LNCAP (cell line): Measurements from ENCODE around the gene ACAP1.

Experiments
- TF ChIP-seq, protein P1 (sequence below): fragments of 450-650 bp; IDR thresholded peaks from 2 replicates; pipeline ENCODE4 v1.5.1; 2017; ENCODE audit warnings: mild to moderate bottlenecking

ACAP1 gene

DNA sequence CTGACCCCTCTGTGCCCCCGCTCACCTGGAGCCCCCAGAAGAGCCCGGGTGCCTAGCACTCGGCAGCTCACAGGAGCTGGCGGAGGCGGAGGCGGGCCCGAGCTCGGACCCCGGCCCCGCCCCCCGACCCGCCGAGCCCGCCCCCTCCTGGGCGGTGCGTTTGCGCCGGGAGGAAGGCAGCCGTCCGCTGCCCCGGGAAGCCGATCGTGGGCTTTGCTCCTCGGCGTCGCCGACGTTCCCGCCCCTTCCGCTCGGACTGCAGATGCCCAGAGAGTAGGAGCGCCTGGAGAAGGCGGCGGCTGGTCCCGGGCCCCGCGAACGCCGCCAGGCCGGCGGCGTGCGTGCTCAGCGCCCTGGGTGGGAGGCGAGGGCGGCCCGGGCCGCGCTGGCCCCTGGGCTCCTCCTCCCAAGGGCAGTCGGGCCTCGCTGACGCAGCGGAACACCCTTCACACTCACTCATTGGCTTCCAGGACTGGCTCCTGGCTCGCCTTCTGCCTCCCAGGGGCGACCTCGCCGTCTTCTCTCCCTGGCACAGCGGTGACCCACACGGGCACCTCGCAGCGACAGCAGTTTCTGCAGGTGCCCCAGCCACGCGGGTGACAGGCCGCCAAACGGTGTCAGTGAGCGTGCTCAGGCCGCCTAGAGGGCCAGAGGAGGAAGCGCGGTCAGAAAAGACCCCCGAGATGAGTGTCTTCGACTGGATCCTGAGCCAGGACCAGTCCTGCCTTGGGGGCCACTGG lies 58.3 kb downstream of the ACAP1 start, which contains the start of gene PLSCR3:
Gene PLSCR3, minus strand, starts transcription at position 74 of the 740 bp plus-strand sequence. CDS start 415 bp downstream, outside the sequence.
- TF ChIP-seq, protein P1, sequence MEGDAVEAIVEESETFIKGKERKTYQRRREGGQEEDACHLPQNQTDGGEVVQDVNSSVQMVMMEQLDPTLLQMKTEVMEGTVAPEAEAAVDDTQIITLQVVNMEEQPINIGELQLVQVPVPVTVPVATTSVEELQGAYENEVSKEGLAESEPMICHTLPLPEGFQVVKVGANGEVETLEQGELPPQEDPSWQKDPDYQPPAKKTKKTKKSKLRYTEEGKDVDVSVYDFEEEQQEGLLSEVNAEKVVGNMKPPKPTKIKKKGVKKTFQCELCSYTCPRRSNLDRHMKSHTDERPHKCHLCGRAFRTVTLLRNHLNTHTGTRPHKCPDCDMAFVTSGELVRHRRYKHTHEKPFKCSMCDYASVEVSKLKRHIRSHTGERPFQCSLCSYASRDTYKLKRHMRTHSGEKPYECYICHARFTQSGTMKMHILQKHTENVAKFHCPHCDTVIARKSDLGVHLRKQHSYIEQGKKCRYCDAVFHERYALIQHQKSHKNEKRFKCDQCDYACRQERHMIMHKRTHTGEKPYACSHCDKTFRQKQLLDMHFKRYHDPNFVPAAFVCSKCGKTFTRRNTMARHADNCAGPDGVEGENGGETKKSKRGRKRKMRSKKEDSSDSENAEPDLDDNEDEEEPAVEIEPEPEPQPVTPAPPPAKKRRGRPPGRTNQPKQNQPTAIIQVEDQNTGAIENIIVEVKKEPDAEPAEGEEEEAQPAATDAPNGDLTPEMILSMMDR: no peak; the same call in 1 of the 2 replicates

DNA sequence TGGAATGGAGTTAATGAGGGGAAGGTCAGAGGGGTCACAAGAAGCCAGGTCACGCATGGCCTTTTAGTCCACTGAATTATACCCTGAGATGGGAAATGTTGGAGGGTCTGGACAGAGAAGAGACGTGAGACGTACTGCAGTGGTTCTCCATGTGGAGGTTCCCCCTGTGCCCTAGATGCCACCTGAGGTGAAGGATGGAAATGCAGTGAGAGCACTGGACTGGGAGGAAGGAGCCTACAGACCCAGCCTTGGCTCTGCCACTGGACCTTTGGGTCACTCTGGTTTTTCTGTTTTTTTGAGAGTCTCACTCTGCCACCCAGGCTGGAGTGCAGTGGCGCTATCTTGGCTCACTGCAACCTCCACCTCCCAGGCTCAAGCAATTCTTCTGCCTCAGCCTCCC lies 59.8 kb downstream of the ACAP1 start:
- TF ChIP-seq, protein P1: no peak

DNA sequence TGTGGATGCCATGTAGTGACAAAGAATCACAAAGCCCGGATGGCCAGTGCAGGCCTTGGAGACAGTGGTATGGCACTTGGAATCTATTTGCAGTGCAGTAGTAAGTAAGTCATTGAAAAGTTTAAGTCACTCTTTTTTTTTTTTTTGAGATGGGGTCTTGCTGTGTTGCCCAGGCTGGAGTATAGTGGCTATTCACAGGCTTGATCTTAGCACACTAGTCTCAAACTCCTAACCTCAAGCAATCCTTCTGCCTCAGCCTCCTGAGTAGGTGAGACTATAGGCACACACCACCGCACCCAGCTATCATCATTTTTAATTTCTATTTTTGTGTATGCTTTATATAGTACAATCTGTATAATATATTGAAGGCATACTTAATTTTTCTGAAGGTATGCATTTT lies 62.3 kb downstream of the ACAP1 start:
- TF ChIP-seq, protein P1: no peak
